IPS-15b (cell line): ENCODE results near the gene SPRED3.
"Not testable (repeated sequence)": the region's sequence is repeated elsewhere in the genome, so short reads cannot be mapped to it uniquely, and the experiment has no call there.

Experiments
- H3K27me3 ChIP-seq: one replicate; pipeline ENCODE4 v1.6.1; 2013; ENCODE audit warnings: low read length; ENCODE audit not compliant: control insufficient read depth, insufficient read depth
- H3K36me3 ChIP-seq: one replicate; pipeline ENCODE4 v1.6.1; 2013; ENCODE audit warnings: low read length; ENCODE audit not compliant: control insufficient read depth, insufficient read depth
- H3K4me1 ChIP-seq: one replicate; pipeline ENCODE4 v1.6.1; 2013; ENCODE audit warnings: mild to moderate bottlenecking, low read length; ENCODE audit not compliant: control insufficient read depth, insufficient read depth
- H3K4me3 ChIP-seq: one replicate; pipeline ENCODE4 v1.5.1; 2013; ENCODE audit warnings: low read depth, low read length
- H3K9ac ChIP-seq: one replicate; pipeline ENCODE4 v1.6.1; 2013; ENCODE audit warnings: low read depth, mild to moderate bottlenecking, low read length
- H3K9me3 ChIP-seq: one replicate; pipeline ENCODE4 v1.6.1; 2013; ENCODE audit warnings: mild to moderate bottlenecking, low read length; ENCODE audit not compliant: control insufficient read depth, insufficient read depth

Gene SPRED3

GRCh38 chr19:38399081-38399480, 10.6 kb downstream of the SPRED3 start:
- H3K9me3 ChIP-seq: no peaks in the 10 kb centered on the region
- H3K4me3 ChIP-seq: no peak overlapping the region
- peaks cover 6% of the 10 kb centered on the region for H3K4me1 ChIP-seq
- peaks cover 61% of the 10 kb centered on the region for H3K27me3 ChIP-seq
- no peak overlapping the region for H3K9ac ChIP-seq
- H3K36me3 ChIP-seq: no peaks in the 10 kb centered on the region

GRCh38 chr19:38399537-38399936, 11.0 kb downstream of the SPRED3 start:
- H3K4me1 ChIP-seq: peaks cover 3% of the 10 kb centered on the region

GRCh38 chr19:38400361-38400760, 11.9 kb downstream of the SPRED3 start:
- Histone ChIP-seq H3K27me3 (peaks cover 56% of the 10 kb centered on the region), H3K4me3 (no peak overlapping the region), H3K9me3 (no peaks in the 10 kb centered on the region), H3K36me3 (peaks cover 5% of the 10 kb centered on the region), H3K9ac (no peak overlapping the region), H3K4me1 (no peaks in the 10 kb centered on the region)

More at GRCh38 chr19:38399537-38399936, 11.0 kb downstream of the SPRED3 start:
- Histone ChIP-seq H3K9ac (no peak overlapping the region), H3K9me3 (no peaks in the 10 kb centered on the region), H3K4me3 (no peak overlapping the region), H3K36me3 (peaks cover 2% of the 10 kb centered on the region), H3K27me3 (peaks cover 61% of the 10 kb centered on the region)

DNA sequence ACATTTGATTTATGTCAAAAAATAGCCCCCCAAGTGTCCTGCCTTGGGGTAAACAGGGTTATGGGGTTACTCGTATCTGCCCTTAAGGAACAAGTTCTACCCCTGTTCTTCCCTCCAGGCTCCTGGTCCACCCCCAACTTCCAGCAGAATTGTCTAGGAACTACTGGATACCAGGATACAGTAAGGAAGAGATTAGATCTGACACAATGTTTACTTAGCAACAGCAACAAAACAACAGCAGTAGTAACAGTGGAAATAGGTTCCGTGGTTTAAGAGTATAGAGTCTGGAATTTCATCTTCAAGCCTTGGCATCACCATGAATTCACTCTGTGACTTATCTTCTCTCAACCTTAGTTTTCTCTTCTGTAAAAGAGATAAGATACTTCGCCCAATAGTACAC, 12.7 kb downstream of the SPRED3 start:
- no peaks in the 10 kb centered on the region for H3K9me3 ChIP-seq
- no peaks in the 10 kb centered on the region for H3K4me1 ChIP-seq
- no peak overlapping the region for H3K9ac ChIP-seq
- H3K4me3 ChIP-seq: no peak overlapping the region
- peaks cover 53% of the 10 kb centered on the region for H3K27me3 ChIP-seq
- H3K36me3 ChIP-seq: peaks cover 5% of the 10 kb centered on the region

GRCh38 chr19:38402623-38402966, 14.1 kb downstream of the SPRED3 start:
- H3K4me3 ChIP-seq: peak overlapping the region; percentile 37
- no peak overlapping the region for H3K9ac ChIP-seq
- H3K9me3 ChIP-seq: no peaks in the 10 kb centered on the region

DNA sequence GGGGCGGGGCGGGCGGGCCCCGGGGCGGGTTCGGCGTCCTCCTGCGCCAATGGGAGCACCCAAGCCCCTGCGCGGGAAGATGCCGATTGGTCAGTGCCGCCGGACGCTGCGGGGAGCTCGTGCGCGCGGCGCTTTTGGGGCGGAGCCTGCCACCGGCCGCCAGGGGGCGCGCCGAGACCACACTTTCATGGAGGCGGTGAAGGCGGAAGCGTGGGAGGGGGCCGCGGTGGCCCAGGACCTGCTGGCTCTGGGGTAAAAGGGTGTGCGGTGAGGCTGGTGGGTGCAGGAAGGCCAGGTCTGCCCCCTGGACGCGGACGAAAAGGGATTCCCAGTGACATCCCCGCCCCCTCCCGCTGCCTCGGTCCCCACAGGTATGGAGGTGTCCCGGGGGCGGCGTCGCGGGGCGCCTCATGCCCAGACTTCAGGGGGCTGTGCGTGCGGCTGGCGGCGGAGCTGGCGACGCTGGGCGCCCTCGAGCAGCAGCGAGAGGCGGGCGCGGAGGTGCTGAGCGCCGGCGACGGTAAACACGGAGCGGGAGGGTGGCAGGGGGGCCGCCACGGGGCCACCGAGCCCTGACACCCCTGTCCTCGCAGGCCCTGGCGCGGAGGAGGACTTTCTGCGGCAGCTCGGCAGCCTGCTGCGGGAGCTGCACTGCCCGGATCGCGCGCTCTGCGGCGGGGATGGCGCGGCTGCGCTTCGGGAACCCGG, 14.6 kb downstream of the SPRED3 start, which contains the start of gene FAM98C:
Gene FAM98C, plus strand, starts transcription at position 127 of the 708 bp plus-strand sequence. Its CDS starts 61 bp downstream, at position 188.
- H3K9ac ChIP-seq: peak within 1 kb of the TSS; percentile 47
- H3K36me3 ChIP-seq: peaks cover 10% of the 10 kb centered on the region
- no peaks in the 10 kb centered on the region for H3K4me1 ChIP-seq
- no peaks in the 10 kb centered on the region for H3K9me3 ChIP-seq
- H3K27me3 ChIP-seq: peaks cover 34% of the 10 kb centered on the region
- H3K4me3 ChIP-seq: peak within 1 kb of the TSS; percentile 65

More at GRCh38 chr19:38402623-38402966, 14.1 kb downstream of the SPRED3 start:
- H3K27me3 ChIP-seq: peaks cover 39% of the 10 kb centered on the region
- H3K4me1 ChIP-seq: no peaks in the 10 kb centered on the region
- peaks cover 10% of the 10 kb centered on the region for H3K36me3 ChIP-seq

DNA sequence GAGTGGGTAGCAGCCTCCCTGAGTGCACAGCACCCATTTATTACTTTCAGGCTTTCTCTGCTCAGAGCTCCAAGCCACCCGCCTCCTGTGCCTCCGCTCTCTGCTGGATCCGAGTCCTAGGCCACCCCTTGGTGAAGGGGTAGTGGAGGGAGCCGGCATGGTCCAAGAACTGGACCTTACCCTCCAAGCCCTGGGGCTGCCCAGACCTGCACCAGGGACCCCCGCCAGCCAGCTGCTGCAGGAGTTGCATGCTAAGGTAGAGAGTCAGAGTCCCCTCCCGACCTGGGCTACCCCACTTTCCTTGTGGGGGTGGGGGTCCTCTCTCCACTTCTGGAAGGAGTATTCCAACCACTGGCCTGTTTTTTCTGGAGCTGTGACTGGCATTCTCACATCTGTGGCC, 16.4 kb downstream of the SPRED3 start:
- Histone ChIP-seq H3K9ac (no peak overlapping the region), H3K27me3 (peaks cover 21% of the 10 kb centered on the region), H3K36me3 (peaks cover 10% of the 10 kb centered on the region), H3K9me3 (no peaks in the 10 kb centered on the region), H3K4me3 (no peak overlapping the region), H3K4me1 (no peaks in the 10 kb centered on the region)

DNA sequence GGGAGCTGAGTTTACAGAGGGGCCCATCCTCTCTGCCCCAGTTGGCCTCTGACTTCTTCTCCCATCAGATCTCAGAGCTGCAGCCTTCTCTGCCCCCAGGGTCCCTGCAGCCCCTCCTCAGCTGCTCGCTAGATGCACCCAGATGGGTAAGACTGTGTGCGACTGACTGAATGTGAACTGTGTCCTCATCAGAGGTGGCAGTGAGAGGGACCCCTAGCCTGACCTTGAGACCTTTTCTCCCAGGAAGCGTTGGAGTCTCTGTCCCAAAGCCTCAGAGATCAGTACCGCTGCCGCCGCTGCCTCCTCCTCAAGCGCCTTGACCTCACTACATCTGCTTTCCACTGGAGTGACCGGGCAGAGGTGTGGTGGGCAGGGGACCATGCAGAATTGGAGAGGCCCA, 16.8 kb downstream of the SPRED3 start:
- Histone ChIP-seq H3K36me3 (peaks cover 10% of the 10 kb centered on the region), H3K9ac (no peak overlapping the region), H3K9me3 (no peaks in the 10 kb centered on the region), H3K4me3 (no peak overlapping the region), H3K4me1 (no peaks in the 10 kb centered on the region), H3K27me3 (peaks cover 17% of the 10 kb centered on the region)

DNA sequence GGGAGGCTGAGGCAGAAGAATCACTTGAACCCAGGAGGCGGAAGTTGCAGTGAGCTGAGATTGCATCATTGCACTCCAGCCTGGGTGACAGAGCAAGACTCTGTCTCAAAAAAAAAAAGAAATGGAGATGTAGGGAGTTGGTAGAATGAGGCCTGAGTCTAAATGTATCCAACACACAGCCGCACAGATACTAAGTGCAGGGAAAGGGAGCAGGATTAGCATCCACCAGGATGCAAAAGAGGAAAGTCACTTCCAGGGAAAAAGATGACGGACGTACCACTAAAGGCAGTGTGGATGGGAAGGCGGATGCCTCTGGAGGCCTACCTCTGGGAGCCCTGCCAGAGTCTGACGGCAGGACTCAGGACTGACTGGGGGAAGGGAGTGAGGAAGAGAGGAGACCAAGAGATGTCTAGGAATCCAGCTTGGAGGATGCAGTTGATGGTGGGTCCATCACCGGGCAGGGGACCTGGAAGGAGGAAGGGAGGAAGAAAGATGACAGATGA, 21.2 kb downstream of the SPRED3 start:
- H3K4me3 ChIP-seq: no peak overlapping the region

DNA sequence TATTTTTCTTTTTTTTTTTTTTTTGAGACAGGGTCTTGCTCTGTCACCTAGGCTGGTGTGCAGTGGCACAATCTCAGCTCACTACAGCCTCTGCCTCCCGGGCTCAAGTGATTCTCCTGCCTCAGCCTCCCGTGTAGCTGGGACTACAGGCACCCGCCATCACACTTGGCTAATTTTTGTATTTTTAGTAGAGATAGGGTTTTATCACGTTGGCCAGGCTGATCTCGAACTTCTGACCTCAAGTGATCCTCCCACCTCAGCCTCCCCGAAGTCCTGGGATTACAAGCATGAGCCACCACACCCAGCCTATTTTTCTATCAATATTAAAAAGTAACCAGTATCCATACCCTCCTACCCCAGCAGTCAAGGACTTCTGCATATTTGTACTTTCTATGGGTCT, 21.9 kb downstream of the SPRED3 start:
- not testable (repeated sequence) for H3K9me3 ChIP-seq, H3K4me1 ChIP-seq, H3K36me3 ChIP-seq, H3K9ac ChIP-seq, H3K27me3 ChIP-seq, H3K4me3 ChIP-seq

More for the DNA sequence above, 21.2 kb downstream of the SPRED3 start:
- Histone ChIP-seq H3K4me1 (no peaks in the 10 kb centered on the region), H3K27me3 (no peaks in the 10 kb centered on the region), H3K9me3 (no peaks in the 10 kb centered on the region), H3K36me3 (peaks cover 8% of the 10 kb centered on the region), H3K9ac (no peak overlapping the region)

DNA sequence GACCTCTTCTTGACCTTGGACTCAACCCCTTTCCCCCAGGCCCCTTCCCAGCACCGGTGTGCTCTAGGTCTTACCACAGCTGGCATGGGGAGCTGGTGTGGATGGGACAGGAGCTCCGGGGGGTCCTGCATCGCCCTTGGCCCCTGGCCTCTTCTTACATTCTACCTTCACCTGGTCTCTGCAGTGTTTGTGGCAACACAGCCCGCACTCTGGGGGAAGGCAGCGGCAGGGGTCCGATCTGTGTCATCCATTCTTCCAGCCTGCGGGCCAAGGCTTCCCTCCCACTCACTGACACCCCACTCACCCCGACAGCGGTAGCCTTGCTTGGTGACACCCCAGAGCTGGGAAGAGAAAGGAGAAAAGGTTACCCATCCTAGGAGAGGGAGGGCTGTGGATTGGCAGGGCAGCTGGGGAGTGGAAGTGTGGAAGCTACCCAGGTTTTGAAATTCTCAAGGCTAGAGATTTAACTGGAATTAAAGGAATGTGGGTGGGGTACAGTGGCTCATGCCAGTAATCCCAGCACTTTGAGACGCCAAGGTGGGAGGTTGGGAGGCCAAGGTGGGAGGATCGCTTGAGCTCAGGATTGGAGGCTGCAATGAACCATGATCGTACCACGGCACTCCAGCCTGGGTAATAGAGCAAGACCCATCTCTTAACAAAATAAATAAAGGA, 22.7 kb downstream of the SPRED3 start:
- Histone ChIP-seq H3K27me3 (no peaks in the 10 kb centered on the region), H3K4me1 (no peaks in the 10 kb centered on the region), H3K9ac (no peak overlapping the region), H3K36me3 (peaks cover 5% of the 10 kb centered on the region), H3K9me3 (no peaks in the 10 kb centered on the region), H3K4me3 (no peak overlapping the region)

DNA sequence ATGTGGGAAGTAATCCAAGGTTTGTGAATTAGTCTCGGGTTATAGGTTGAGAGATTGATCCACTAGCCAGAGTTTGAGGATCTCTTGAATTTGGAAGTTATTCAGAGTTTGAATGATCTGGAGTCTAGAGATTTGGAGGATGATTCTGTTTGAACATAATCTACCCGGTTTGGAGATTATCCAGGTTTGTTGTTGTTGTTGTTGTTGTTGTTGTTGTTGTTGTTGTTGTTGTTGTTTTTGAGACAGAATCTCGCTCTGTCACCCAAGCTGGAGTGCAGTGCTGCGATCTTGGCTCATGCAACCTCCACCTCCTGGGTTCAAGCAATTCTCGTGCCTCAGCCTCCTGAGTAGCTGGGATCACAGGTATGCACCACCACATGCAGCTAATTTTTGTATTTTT, 23.4 kb downstream of the SPRED3 start:
- H3K9ac ChIP-seq, H3K4me3 ChIP-seq, H3K36me3 ChIP-seq, H3K4me1 ChIP-seq, H3K9me3 ChIP-seq, H3K27me3 ChIP-seq: not testable (repeated sequence)
